PC-9 (cell line): ENCODE measurements around the gene ELF4. TPM values are rescaled to one million over a fixed set of nuclear protein-coding genes. Genes with fewer than 3 reads are reported as not detected.

Experiments used
- BruUV-seq: library from RNA; stranded (reverse); fragments of 400-500 nt; replicated peaks from 2 replicates; lab custom pipeline; 2021; lab: Mats Ljungman, UMichigan
- CTCF ChIA-PET: fragments of 300-600 bp; sonication (Branson Sonifier 250); formaldehyde crosslinking; loops from one replicate; lab custom pipeline; 2022; ENCODE audit warnings: antibody characterized with exemption; lab: Charles Lee
- POLR2A ChIA-PET: fragments of 300-600 bp; sonication (Branson Sonifier 250); formaldehyde crosslinking; loops from one replicate; lab custom pipeline; 2022; ENCODE audit warnings: antibody characterized with exemption; ENCODE audit not compliant: unreplicated experiment; lab: Charles Lee
- DNase-seq, 2 experiments: peaks; one replicate each; pipeline versions ENCODE4 v3.0.0 to v3.0.0-alpha.2; 2015 to 2022; ENCODE audit warnings: mixed read lengths in 1 of 2
- H2AFZ ChIP-seq: fragments of 200-600 bp; sonication (generic); 2 replicates; pipeline ENCODE4 v1.8.1; 2017; ENCODE audit warnings: antibody characterized with exemption
- H3F3A ChIP-seq: fragments of 200-600 bp; sonication (generic); 2 replicates; pipeline ENCODE4 v1.8.1; 2017; ENCODE audit warnings: antibody characterized with exemption, mild to moderate bottlenecking, low read depth; ENCODE audit not compliant: insufficient read depth
- H3K27ac ChIP-seq: fragments of 200-600 bp; sonication (generic); 2 replicates; pipeline ENCODE4 v1.6.1; 2016; ENCODE audit warnings: mixed run types
- H3K27me3 ChIP-seq: fragments of 200-600 bp; sonication (generic); 2 replicates; pipeline ENCODE4 v1.6.1; 2016; ENCODE audit warnings: low read depth, mixed run types; ENCODE audit not compliant: insufficient read depth
- H3K36me3 ChIP-seq: fragments of 200-600 bp; sonication (generic); 2 replicates; pipeline ENCODE4 v1.6.1; 2016; ENCODE audit warnings: low read depth, mixed run types
- H3K4me1 ChIP-seq: fragments of 200-600 bp; sonication (generic); replicated peaks from 2 replicates; pipeline ENCODE4 v1.6.1; 2016; ENCODE audit warnings: mixed run types; ENCODE audit not compliant: insufficient read depth
- H3K4me2 ChIP-seq: fragments of 200-600 bp; sonication (generic); 2 replicates; pipeline ENCODE4 v1.6.1; 2017; ENCODE audit warnings: mixed run types
- H3K4me3 ChIP-seq: fragments of 200-600 bp; sonication (generic); 2 replicates; pipeline ENCODE4 v1.6.1; 2016; ENCODE audit warnings: mixed run types
- H3K79me2 ChIP-seq: fragments of 200-600 bp; sonication (generic); 2 replicates; pipeline ENCODE4 v1.6.1; 2017; ENCODE audit warnings: low read depth, mixed run types
- H3K9me2 ChIP-seq: fragments of 200-600 bp; sonication (generic); 2 replicates; pipeline ENCODE4 v1.8.1; 2017; ENCODE audit warnings: mild to moderate bottlenecking; ENCODE audit not compliant: insufficient read depth
- H3K9me3 ChIP-seq: fragments of 200-600 bp; sonication (generic); 2 replicates; pipeline ENCODE4 v1.8.1; 2016; ENCODE audit warnings: low read depth; ENCODE audit not compliant: insufficient read depth
- H4K20me1 ChIP-seq: fragments of 200-600 bp; sonication (generic); 2 replicates; pipeline ENCODE4 v1.8.1; 2017; ENCODE audit not compliant: insufficient read depth
- EZH2 ChIP-seq: fragments of 200-600 bp; sonication (generic); IDR thresholded peaks from 2 replicates; pipeline ENCODE4 v1.8.0; 2017; ENCODE audit warnings: antibody characterized with exemption, low read depth
- intact Hi-C: fragments of 100-400 bp; cut with micrococcal nuclease; formaldehyde crosslinking; loops from one replicate; pipeline ENCODE4 v1.10.0; 2022; ENCODE audit not compliant: unreplicated experiment
- total RNA-seq: library from RNA; stranded (reverse); gene quantifications from 2 replicates; pipeline ENCODE4 v1.2.3, GENCODE V29; 2021
- TF ChIP-seq, protein P1 (sequence below): fragments of 200-600 bp; sonication (generic); conservative IDR thresholded peaks from 2 replicates; pipeline ENCODE4 v1.6.1; 2017; ENCODE audit warnings: mixed run types, antibody characterized with exemption, mild to moderate bottlenecking, moderate library complexity

ELF4 gene
- total RNA-seq, 1 experiment from 2014 or later = 60.3 TPM

DNA sequence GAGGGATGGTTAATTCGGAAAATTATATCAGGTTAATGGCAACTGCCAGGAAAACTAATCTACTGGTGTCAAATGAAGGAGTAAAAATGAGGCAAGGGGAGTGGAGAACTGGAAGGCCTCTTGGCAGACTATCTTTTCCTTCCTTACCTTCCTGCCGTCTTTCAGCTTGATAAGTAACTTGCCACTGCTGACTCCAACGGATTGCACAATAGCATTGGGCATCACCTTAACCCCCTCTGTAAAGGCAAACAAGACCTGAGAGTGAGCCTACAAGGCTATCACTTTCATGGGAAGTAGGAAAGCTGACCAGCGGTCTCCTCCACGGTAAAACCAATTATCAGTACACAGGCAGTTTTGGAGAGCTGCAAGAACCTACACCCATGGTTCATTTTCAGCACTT, 26.2 kb upstream of the ELF4 start:
- Histone ChIP-seq H4K20me1 (no peaks in the 10 kb centered on the region), H3K4me3 (no peak overlapping the region), H3K27ac (no peak overlapping the region), H3K9me3 (no peaks in the 10 kb centered on the region), H3K79me2 (no peaks in the 10 kb centered on the region), H3K27me3 (no peaks in the 10 kb centered on the region), H3K9me2 (no peaks in the 10 kb centered on the region), H3K36me3 (peaks cover 33% of the 10 kb centered on the region), H2AFZ (no peak overlapping the region), H3K4me1 (no peaks in the 10 kb centered on the region), H3K4me2 (no peak overlapping the region), H3F3A (peaks cover 3% of the 10 kb centered on the region; the same call in 1 of the 2 replicates)
- CTCF ChIA-PET = no interaction called here
- intact Hi-C loops = no loop called here
- TF ChIP-seq, protein P1, sequence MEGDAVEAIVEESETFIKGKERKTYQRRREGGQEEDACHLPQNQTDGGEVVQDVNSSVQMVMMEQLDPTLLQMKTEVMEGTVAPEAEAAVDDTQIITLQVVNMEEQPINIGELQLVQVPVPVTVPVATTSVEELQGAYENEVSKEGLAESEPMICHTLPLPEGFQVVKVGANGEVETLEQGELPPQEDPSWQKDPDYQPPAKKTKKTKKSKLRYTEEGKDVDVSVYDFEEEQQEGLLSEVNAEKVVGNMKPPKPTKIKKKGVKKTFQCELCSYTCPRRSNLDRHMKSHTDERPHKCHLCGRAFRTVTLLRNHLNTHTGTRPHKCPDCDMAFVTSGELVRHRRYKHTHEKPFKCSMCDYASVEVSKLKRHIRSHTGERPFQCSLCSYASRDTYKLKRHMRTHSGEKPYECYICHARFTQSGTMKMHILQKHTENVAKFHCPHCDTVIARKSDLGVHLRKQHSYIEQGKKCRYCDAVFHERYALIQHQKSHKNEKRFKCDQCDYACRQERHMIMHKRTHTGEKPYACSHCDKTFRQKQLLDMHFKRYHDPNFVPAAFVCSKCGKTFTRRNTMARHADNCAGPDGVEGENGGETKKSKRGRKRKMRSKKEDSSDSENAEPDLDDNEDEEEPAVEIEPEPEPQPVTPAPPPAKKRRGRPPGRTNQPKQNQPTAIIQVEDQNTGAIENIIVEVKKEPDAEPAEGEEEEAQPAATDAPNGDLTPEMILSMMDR = no peak
- no peak for TF ChIP-seq EZH2
- POLR2A ChIA-PET = no interaction called here
- no TSS peak for BruUV-seq
- DNase-seq = no peak

DNA sequence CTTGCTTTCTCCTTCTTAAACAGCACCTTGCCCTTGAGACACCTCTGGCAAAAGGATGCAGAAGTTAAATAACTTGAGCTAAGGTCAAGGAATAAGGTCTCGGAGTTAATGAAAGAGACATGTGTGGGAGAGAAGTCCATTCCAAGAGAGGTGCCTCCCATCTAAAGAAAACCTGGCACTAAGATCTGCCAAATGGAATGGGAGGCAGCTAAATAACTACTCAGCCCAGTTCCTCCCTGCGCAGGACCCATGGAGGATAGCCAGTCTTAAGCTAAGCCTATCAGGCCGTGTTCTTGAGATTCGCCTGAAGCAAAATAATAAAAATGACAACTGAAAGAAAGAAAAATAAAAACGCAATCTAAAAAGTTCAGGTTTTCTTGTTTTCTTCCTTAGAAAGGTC, 20.7 kb upstream of the ELF4 start:
- no peak for DNase-seq
- H2AFZ ChIP-seq = no peak overlapping the region
- no peaks in the 10 kb centered on the region for H3K79me2 ChIP-seq
- intact Hi-C loops = no loop called here
- no peak overlapping the region for H3K27ac ChIP-seq
- TF ChIP-seq, protein P1 = no peak
- no peak for TF ChIP-seq EZH2
- no TSS peak for BruUV-seq
- peaks cover under 1% of the 10 kb centered on the region for H3K4me1 ChIP-seq
- CTCF ChIA-PET = interaction anchor here (0.6 kb wide), 1 partner anchor 51 kb away, joined by 18 read pairs; no protein-coding TSS in a partner anchor
- no peak overlapping the region for H3K4me3 ChIP-seq
- H3K9me2 ChIP-seq = no peaks in the 10 kb centered on the region
- no peaks in the 10 kb centered on the region for H3K9me3 ChIP-seq
- H3F3A ChIP-seq = peaks cover 3% of the 10 kb centered on the region; the same call in 1 of the 2 replicates
- H3K36me3 ChIP-seq = peaks cover 23% of the 10 kb centered on the region
- POLR2A ChIA-PET = no interaction called here
- H4K20me1 ChIP-seq = no peaks in the 10 kb centered on the region
- H3K27me3 ChIP-seq = no peaks in the 10 kb centered on the region
- no peak overlapping the region for H3K4me2 ChIP-seq

DNA sequence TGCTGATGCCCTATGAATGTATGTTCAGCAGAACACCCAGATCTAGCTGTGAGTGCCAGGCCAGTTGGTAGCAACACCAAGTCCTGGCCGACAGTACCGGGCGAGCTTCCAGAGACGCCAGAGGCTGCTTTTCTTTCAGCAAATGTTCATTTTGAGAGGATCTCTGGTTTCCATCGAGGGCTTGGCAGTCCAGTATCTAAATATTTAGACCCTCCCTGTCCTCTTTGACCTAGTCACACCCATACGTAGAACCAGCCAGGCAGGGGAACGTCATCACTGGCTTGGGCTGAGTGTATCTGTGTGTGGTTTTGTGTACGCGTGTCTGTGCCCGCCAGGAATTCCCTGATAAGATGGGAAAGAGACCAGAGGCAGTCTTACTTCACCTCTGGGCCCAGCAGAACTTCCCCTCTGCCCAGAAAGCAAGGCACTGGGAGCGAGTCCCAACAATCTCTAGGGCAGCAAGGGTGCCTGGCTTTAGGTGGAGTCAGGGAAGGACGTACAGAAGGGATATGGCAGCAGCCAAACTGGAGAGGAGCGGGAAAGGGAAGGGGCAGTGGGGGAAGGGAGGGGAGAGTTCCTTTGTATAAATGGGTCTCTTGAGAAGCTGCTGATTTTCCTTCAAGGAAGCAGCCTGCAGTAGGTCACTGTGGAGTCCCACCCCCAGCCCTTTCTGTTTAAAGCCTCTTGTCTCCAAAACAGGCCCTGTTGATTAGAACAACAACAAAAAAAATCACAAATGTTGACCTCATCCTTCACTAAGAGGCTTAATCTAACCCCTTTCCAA, 15.0 kb upstream of the ELF4 start:
- Histone ChIP-seq H3K36me3 (0 out of 2 replicates have a peak, but pooled peaks cover under 1% of the 10 kb centered on the region), H3K27ac (peak overlapping the region; percentile 40), H3K9me3 (no peaks in the 10 kb centered on the region), H3K79me2 (no peaks in the 10 kb centered on the region), H3K4me3 (no peak overlapping the region; the same call in 1 of the 2 replicates), H3K4me1 (peaks cover 43% of the 10 kb centered on the region), H2AFZ (no peak overlapping the region), H3K4me2 (peak overlapping the region; percentile 44; the same call in 1 of the 2 replicates), H3K27me3 (no peaks in the 10 kb centered on the region), H3K9me2 (no peaks in the 10 kb centered on the region), H4K20me1 (no peaks in the 10 kb centered on the region), H3F3A (peaks cover 16% of the 10 kb centered on the region)
- ChIA-PET CTCF (no interaction called here), POLR2A (interaction anchor here (0.6 kb wide), 1 partner anchor 10 kb away, joined by 6 read pairs; no protein-coding TSS in a partner anchor)
- BruUV-seq = TSS peak; percentile 57
- intact Hi-C loops = loop anchor here (2.0 kb wide), 2 partner anchors 16 to 44 kb away; no protein-coding TSS in a partner anchor
- peak; percentile 72 to 78 for DNase-seq
- no peak for TF ChIP-seq EZH2
- TF ChIP-seq, protein P1 = no peak
